KOPT-K1 (cell line): ENCODE measurements around the gene RNASE1.
"Not testable (repeated sequence)": the region's sequence is repeated elsewhere in the genome, so short reads cannot be mapped to it uniquely, and the experiment has no call there.

Experiments used
- H3K27ac ChIP-seq: fragments of 200-600 bp; sonication (generic); 2 replicates; pipeline ENCODE4 v1.5.1; 2016; ENCODE audit warnings: antibody characterized with exemption, mild to moderate bottlenecking, low read depth, low read length; ENCODE audit not compliant: poor library complexity, severe bottlenecking
- H3K36me3 ChIP-seq: fragments of 200-600 bp; sonication (generic); 2 replicates; pipeline ENCODE4 v1.5.1; 2017; ENCODE audit warnings: antibody characterized with exemption, mild to moderate bottlenecking, low read length, moderate library complexity; ENCODE audit not compliant: insufficient read depth
- H3K9me3 ChIP-seq: fragments of 200-600 bp; sonication (generic); 2 replicates; pipeline ENCODE4 v1.5.1; 2017; ENCODE audit warnings: antibody characterized with exemption, low read length, mild to moderate bottlenecking; ENCODE audit not compliant: insufficient read depth, poor library complexity, severe bottlenecking

RNASE1 gene

DNA sequence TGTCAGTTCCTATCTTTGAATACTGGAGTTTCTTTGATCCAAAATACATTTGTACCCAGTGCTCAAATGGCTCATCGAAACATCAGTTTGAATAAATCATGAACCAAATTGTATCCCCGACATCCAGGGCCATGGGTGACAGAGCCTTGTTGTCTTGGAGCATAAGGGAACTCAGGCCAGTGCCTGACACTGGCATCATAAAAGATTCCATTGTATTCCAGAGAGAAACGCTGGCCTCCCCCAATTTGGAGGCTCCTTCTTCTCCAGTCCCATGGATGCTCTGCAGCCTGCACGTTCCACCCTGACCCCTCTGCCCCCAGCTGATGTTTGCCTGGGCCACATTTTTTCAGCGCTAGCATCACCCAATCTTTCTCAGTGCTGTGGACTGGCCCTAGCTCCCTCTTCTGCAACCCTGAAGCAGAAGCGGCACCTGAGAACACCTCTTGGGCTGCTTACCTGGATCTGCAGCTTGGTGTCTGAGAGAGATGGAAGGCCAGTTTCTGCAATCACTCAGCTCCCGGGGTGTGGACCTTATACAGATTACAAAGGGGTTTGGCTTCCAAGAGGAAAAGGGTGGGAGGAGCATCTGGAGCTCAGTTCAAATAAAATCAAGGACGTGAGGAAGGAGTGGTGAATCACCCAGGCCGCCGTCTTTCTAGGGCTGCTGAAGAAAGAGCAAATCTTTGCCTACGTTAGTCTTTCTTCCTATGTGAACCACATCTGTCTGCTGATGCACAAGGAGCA is at the start of gene RNASE1:
RNASE1 (minus strand) TSS at position 504 of the 744 bp plus-strand sequence. CDS start 776 bp downstream, outside the sequence.
- no peaks in the 10 kb centered on the region for H3K9me3 ChIP-seq
- no peak within 1 kb of the TSS for H3K27ac ChIP-seq
- H3K36me3 ChIP-seq: no peaks in the 10 kb centered on the region

DNA sequence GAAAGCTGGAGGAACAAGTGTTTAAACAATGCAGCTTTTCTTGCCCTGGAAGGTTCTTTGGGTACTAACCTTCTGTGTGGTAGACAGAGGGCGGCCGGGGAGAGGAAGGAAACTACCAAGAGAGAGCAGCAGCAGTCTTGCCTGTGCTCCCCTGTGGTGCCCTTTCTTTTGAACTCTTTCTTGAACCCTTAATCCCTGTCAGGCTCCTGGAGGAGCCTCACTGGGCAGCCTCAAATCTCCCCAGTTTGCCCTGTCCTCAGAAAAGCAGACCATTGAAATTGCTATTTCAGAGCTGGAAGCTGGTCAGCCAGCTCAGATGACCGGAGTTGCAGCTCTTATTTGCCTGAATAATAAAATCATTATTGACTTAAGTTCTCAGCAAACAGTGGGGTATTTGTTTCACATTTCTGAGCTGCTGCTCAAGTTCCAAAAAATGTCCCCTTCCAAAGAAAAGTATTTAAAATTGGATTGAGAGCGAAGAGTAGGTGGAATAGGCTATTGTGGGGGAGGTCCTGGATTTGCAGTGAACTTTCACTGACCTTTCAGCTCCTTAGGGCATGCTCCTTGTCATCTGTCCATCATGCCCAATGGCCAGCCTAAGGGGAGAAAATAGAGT is 46.4 kb upstream of the RNASE1 start:
- Histone ChIP-seq H3K9me3 (no peaks in the 10 kb centered on the region), H3K27ac (no peak overlapping the region), H3K36me3 (no peaks in the 10 kb centered on the region)

- H3K27ac ChIP-seq: no peak overlapping the region
- H3K9me3 ChIP-seq: no peaks in the 10 kb centered on the region
- H3K36me3 ChIP-seq: no peaks in the 10 kb centered on the region
Observed at GRCh38 chr14:20848316-20848954, 45.8 kb upstream of the RNASE1 start.

DNA sequence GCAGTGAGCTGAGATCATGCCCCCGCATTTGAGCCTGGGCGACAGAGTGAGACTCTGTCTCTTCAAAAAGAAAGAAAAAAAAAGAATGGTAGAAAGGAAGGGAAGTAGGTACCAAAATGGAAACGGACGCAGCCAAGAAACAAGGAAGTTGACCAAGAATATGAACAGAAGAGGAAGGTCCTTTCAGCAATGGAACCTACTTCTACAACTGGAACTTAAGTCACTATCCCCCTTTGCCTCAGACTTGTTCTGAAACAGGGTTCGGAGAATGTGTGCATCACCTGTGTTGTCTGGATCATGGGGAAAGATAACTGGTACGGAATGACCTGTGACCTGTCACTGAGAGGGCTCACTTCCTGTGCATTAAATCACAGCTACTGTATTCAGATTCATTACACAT is 43.9 kb upstream of the RNASE1 start:
- no peak overlapping the region for H3K27ac ChIP-seq
- H3K9me3 ChIP-seq: no peaks in the 10 kb centered on the region

GRCh38 chr14:20841096-20841495 is 38.5 kb upstream of the RNASE1 start:
- H3K36me3 ChIP-seq: no peaks in the 10 kb centered on the region
- H3K9me3 ChIP-seq: no peaks in the 10 kb centered on the region
- no peak overlapping the region for H3K27ac ChIP-seq

More for the DNA sequence above, 43.9 kb upstream of the RNASE1 start:
- no peaks in the 10 kb centered on the region for H3K36me3 ChIP-seq

DNA sequence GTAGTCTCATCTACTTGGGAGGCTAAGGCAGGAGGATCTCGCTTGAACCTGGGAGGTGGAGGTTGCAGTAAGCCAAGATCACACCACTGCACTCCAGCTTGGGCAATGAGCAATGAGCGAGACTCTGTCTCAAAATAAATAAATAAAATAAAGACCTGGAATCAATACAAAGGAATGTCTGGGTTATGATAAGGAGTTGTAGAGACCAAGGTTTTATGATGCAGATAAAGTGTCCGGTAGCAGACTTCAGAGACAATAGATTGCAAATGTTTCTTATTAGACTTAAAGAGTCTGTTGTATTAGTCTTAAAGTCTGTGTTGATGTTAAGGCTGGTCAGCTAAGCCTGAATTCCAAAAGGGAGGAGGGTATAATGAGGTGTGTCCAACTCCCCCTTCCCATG is 35.2 kb upstream of the RNASE1 start:
- H3K27ac ChIP-seq: no peak overlapping the region
- H3K36me3 ChIP-seq: no peaks in the 10 kb centered on the region
- no peaks in the 10 kb centered on the region for H3K9me3 ChIP-seq

GRCh38 chr14:20836668-20837338 is 34.2 kb upstream of the RNASE1 start:
- Histone ChIP-seq H3K27ac (no peak overlapping the region), H3K9me3 (no peaks in the 10 kb centered on the region), H3K36me3 (no peaks in the 10 kb centered on the region)

DNA sequence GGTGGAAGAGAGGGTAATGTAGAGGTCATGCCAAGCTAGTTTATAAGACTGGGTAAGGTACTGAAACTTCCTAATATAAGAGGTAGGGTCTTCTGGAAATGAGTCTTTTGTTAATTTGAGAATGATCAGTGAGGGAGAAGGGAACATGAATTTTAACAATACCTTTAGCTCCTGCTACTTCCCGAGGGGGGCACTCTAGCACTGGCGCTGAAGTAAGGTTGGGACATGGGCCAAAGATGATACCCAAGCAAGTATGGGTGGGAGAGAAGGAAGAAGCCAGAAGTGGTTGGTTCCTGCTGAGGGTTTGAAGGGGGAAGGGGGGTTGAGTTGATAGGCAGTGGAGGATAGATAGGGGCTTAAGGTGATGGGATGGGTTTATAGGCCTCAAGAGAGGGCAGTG is 32.3 kb upstream of the RNASE1 start:
- Histone ChIP-seq H3K27ac (no peak overlapping the region), H3K36me3 (no peaks in the 10 kb centered on the region), H3K9me3 (no peaks in the 10 kb centered on the region)

DNA sequence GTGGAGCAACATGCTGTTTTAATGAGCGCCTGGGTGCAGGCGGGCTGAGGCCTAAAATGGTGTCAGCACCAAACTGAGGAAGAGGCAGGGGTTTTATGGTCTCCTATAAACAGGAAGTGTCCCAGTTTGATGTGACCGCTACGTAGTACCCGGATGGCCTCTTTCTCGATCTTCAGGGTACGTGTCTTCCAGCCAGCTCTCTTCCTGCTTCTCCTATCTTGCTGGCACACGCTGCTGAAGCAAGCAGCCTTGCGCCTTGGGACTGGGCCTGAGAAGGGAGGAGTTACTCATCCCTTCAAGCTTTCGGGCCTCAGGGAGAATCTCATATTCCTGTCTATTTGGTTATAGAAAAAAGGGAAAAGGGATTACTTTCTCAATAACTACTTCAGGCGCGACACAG is 28.2 kb upstream of the RNASE1 start:
- no peaks in the 10 kb centered on the region for H3K36me3 ChIP-seq
- no peaks in the 10 kb centered on the region for H3K9me3 ChIP-seq
- H3K27ac ChIP-seq: no peak overlapping the region

DNA sequence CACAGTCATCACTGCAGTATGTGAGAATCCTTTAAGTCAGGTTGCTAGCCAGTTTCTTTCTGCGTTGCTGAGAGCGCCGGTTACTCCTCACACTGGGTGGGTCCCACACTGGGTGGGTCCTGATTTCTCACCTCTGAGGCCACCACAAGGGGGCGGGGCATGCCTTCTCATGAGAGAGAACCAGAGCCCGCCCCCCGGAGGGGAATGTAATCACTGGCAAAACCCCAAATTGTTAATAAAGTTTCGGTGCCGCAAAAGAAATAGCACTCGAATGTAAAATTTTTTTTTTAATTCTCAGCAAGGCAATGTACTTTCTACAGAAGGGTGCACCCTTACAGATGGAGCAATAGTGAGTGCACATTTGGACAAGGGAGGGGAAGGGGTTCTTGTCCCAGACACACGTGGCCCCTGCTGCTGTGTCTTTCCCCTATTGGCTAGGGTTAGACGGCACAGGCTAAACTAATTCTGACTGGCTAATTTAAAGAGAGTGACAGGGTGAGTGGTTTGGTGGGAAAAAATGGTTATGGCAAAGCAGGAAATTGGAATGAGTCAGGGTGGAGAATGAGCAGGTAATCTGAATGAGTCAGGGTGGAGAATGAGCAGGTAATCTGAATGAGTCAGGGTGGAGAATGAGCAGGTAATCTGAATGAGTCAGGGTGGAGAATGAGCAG is 25.5 kb upstream of the RNASE1 start:
- not testable (repeated sequence) for H3K9me3 ChIP-seq, H3K36me3 ChIP-seq, H3K27ac ChIP-seq

DNA sequence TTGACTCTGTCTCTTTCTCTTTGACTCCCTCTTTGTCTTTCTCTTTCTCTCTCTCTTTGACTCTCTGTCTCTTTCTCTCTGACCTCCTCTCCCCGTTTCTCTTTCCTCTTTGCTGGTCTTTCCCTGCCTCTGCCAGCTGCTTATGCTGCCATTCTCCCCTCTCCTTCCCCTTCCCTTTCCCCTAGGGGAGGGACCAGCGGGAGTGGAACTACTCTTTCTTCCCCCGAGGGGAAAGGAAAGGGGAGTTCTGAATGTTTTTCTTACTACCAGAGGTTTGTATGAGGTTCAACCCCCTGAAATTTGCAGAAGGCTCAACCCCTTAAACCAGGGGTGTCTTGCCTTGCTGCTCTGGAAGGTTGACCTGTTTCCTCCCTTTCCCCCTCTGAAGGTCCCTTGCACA is 24.7 kb upstream of the RNASE1 start:
- Histone ChIP-seq H3K9me3 (no peaks in the 10 kb centered on the region), H3K36me3 (no peaks in the 10 kb centered on the region), H3K27ac (no peak overlapping the region)

GRCh38 chr14:20826666-20827065 is 24.0 kb upstream of the RNASE1 start:
- H3K36me3 ChIP-seq, H3K27ac ChIP-seq, H3K9me3 ChIP-seq: not testable (repeated sequence)

DNA sequence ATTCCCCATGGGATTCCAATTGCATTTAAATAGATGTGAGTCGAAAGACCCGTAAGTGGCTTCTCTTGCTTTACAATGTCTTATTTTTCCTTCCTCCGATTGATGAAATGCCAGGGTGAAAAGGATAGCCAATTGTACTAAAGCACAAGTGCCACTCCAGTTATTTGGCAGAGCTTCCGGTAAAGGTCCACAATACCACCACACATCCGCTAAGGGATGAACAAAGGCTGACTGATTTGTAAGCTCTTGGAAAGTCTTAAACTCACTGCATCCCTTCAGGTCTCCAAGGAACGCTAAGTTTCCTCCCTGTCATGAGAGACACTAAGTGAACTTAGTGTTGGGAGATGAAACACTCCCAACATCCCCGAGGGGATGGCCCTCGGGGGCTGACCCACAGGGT is 21.2 kb upstream of the RNASE1 start:
- Histone ChIP-seq H3K9me3 (no peaks in the 10 kb centered on the region), H3K27ac (no peak overlapping the region), H3K36me3 (no peaks in the 10 kb centered on the region)

DNA sequence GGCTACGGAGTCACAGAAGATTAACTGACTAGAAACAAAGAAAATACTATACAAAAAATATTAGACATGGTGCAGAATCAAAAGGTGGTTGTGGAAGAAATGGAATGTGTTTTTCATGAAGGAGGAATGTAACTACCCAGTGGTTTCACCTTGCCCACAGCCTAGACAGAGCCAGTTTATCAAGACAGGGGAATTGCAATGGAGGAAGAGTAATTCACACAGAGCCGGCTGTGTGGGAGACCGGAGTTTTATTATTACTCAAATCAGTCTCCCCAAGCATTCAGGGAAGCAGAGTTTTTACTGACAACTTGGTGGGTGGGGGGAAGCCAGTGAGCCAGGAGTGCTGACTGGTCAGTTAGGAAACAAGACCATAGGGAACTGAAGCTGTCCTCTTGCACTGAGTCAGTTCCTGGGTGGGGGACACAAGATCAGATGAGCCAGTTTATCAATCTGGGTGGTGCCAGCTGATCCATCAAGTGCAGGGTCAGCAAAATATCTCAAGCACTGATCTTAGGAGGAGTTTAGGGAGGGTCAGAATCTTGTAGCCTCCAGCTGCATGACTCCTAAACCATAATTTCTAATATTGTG is 19.0 kb upstream of the RNASE1 start:
- H3K27ac ChIP-seq, H3K9me3 ChIP-seq, H3K36me3 ChIP-seq: not testable (repeated sequence)
